ENCODE measurements around the gene BLVRB. TPM values are rescaled to one million over a fixed set of nuclear protein-coding genes. Genes with fewer than 3 reads are reported as not detected.

Gene BLVRB
- total RNA-seq, 1 experiment from 2014 or later, result 113 TPM

DNA sequence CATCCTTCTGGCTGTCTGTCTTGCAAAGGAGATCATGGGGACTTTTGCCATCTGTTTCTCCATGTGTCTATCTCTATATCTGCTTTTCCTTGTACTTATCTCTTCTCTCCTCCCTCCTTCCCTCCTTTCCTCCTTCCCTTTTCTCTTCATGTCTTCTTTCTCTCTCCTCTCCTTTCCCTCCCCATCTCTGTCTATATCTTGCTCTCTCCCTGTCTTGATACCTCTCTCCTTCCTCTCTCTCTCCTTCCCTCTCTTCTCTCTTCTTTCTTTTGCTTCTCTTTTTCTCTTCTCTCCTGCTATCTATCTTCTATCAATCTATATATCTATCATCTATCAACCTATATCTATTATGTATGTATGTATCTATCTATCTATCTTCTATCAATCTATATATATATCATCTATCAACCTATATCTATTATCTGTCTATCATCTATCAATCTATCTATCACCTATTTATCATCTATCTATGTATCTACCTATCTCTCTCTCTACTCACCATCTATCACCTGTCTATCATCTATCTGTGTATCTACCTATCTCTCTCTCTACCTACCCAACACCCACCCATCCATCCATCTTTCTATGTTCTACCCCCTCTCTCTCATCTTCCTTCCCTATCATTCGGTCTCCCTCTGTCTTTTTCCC is 28.8 kb upstream of the BLVRB start:
- ATAC-seq, result no peak
- H3K9me3 ChIP-seq (ENCODE audit: control insufficient read depth in 1 of 2, insufficient read depth in 1 of 2, low read depth in 1 of 2, low read length in 2 of 2), result no peaks in the 10 kb centered on the region
- no peaks in the 10 kb centered on the region for H3K9me2 ChIP-seq (ENCODE audit: insufficient read depth)
- no peak overlapping the region for H3K9ac ChIP-seq (ENCODE audit: low read length)
- H3K4me3 ChIP-seq (replicated peaks in 1 of 2; ENCODE audit: low read depth in 1 of 2, low read length in 2 of 2), result no peak overlapping the region
- RAD21 ChIA-PET (ENCODE audit: low non-redundant PET in 1 of 2, low total read pairs in 2 of 2, uncharacterized antibody in 2 of 2, unreplicated experiment in 2 of 2), result no interaction called here
- H3K36me3 ChIP-seq (ENCODE audit: control insufficient read depth in 1 of 2, insufficient read depth in 2 of 2, low read length in 2 of 2), result no peaks in the 10 kb centered on the region
- H2AFZ ChIP-seq (ENCODE audit: low read depth, low read length, poor library complexity, severe bottlenecking), result no peak overlapping the region
- no TSS peak for BruUV-seq (replicated peaks)
- no peaks in the 10 kb centered on the region for H4K20me1 ChIP-seq (ENCODE audit: insufficient read depth)
- intact Hi-C loops (cut with micrococcal nuclease), result no loop called here
- H3K79me2 ChIP-seq (ENCODE audit: insufficient read depth, low read length), result no peaks in the 10 kb centered on the region
- CTCF ChIA-PET, result no interaction called here
- H3K4me1 ChIP-seq (ENCODE audit: control insufficient read depth in 1 of 2, insufficient read depth in 2 of 2, low read length in 2 of 2), result no peaks in the 10 kb centered on the region
- DNase-seq (ENCODE audit: low read depth, low spot score), result no peak
- H3K27me3 ChIP-seq (ENCODE audit: insufficient read depth, low read length), result peaks cover 5% of the 10 kb centered on the region
- POLR2A ChIA-PET, result no interaction called here
- no peak for TF ChIP-seq EGR1 (IDR thresholded peaks at IDR 0.05; ENCODE audit: low read depth)
- TF ChIP-seq SRF (IDR thresholded peaks at IDR 0.05; ENCODE audit: low read depth), result no peak
- H3K27ac ChIP-seq (ENCODE audit: low read depth, low read length), result no peak overlapping the region
- H3K4me2 ChIP-seq (ENCODE audit: low read length), result no peak overlapping the region

- H3K9me2 ChIP-seq (ENCODE audit: insufficient read depth), result no peaks in the 10 kb centered on the region
- H2AFZ ChIP-seq (ENCODE audit: low read depth, low read length, poor library complexity, severe bottlenecking), result no peak overlapping the region
- no TSS peak for BruUV-seq (replicated peaks)
- H3K4me1 ChIP-seq (ENCODE audit: control insufficient read depth in 1 of 2, insufficient read depth in 2 of 2, low read length in 2 of 2), result no peaks in the 10 kb centered on the region
- H3K79me2 ChIP-seq (ENCODE audit: insufficient read depth, low read length), result no peaks in the 10 kb centered on the region
- ChIA-PET POLR2A (no interaction called here), RAD21 (ENCODE audit: low non-redundant PET in 1 of 2, low total read pairs in 2 of 2, uncharacterized antibody in 2 of 2, unreplicated experiment in 2 of 2) (no interaction called here), CTCF (no interaction called here)
- intact Hi-C loops (cut with micrococcal nuclease), result no loop called here
- H3K36me3 ChIP-seq (ENCODE audit: control insufficient read depth in 1 of 2, insufficient read depth in 2 of 2, low read length in 2 of 2), result no peaks in the 10 kb centered on the region
- H3K27ac ChIP-seq (ENCODE audit: low read depth, low read length), result no peak overlapping the region
- ATAC-seq, result no peak
- peaks cover 5% of the 10 kb centered on the region for H3K27me3 ChIP-seq (ENCODE audit: insufficient read depth, low read length)
- H3K9me3 ChIP-seq (ENCODE audit: control insufficient read depth in 1 of 2, insufficient read depth in 1 of 2, low read depth in 1 of 2, low read length in 2 of 2), result no peaks in the 10 kb centered on the region
- H3K9ac ChIP-seq (ENCODE audit: low read length), result no peak overlapping the region
- DNase-seq (ENCODE audit: low read depth, low spot score), result no peak
- H3K4me2 ChIP-seq (ENCODE audit: low read length), result no peak overlapping the region
- H4K20me1 ChIP-seq (ENCODE audit: insufficient read depth), result no peaks in the 10 kb centered on the region
- H3K4me3 ChIP-seq (replicated peaks in 1 of 2; ENCODE audit: low read depth in 1 of 2, low read length in 2 of 2), result no peak overlapping the region
- no peak for TF ChIP-seq TCF7L2 (IDR thresholded peaks at IDR 0.05; ENCODE audit: borderline replicate concordance, extremely low read depth, insufficient read depth, insufficient read length)
- no peak for TF ChIP-seq SRF (IDR thresholded peaks at IDR 0.05; ENCODE audit: low read depth)
- no peak for TF ChIP-seq ZNF274 (IDR thresholded peaks at IDR 0.05; ENCODE audit: low read depth, low read length)
- TF ChIP-seq ZBTB33 (IDR thresholded peaks at IDR 0.05; ENCODE audit: extremely low read depth, insufficient replicate concordance, low read length), result no peak
- no peak for TF ChIP-seq FOSL1 (IDR thresholded peaks at IDR 0.05; ENCODE audit: low read depth)
- TF ChIP-seq ZFX (IDR thresholded peaks at IDR 0.05), result no peak
- no peak for TF ChIP-seq RAD21 (IDR thresholded peaks at IDR 0.05; ENCODE audit: low read depth)
- no peak for TF ChIP-seq SIN3A (IDR thresholded peaks at IDR 0.05; ENCODE audit: low read depth)
- TF ChIP-seq CEBPB (IDR thresholded peaks at IDR 0.05; ENCODE audit: low read depth), result no peak
- TF ChIP-seq YY1 (IDR thresholded peaks at IDR 0.05; ENCODE audit: extremely low read depth, insufficient replicate concordance, low read depth, low read length), result no peak
- TF ChIP-seq EZH2phosphoT487 (IDR thresholded peaks at IDR 0.05; ENCODE audit: borderline replicate concordance), result no peak
- TF ChIP-seq SP1 (IDR thresholded peaks at IDR 0.05; ENCODE audit: low read depth), result no peak
- TF ChIP-seq REST (IDR thresholded peaks at IDR 0.05; ENCODE audit: low read depth), result no peak
- TF ChIP-seq POLR2AphosphoS5 (IDR thresholded peaks at IDR 0.05; ENCODE audit: low read depth, low read length), result no peak
- no peak for TF ChIP-seq EZH2 (IDR thresholded peaks at IDR 0.05)
- no peak for TF ChIP-seq ELF1 (IDR thresholded peaks at IDR 0.05; ENCODE audit: borderline replicate concordance, low read depth)
Observed at GRCh38 chr19:40493778-40494177, 28.2 kb upstream of the BLVRB start.
